Activated CD8-positive, alpha-beta T cell treated with anti-CD3 and anti-CD28 coated beads, Interleukin-2, amount 10 ng/mL, durations not matched to agents 7 days and 5 days (primary cell): ENCODE data around the gene ELMO2. TPM values are rescaled to one million over a fixed set of nuclear protein-coding genes. Genes with fewer than 3 reads are reported as not detected.
"Not testable (repeated sequence)": the region's sequence is repeated elsewhere in the genome, so short reads cannot be mapped to it uniquely, and the experiment has no call there.

Experiments used
- ATAC-seq: fragments of 150-1000 bp; cut with Tn5 transposase; one replicate; pipeline ENCODE4 v1.10.0; 2021; ENCODE audit warnings: moderate library complexity
- CTCF ChIA-PET: fragments of 350-600 bp; sonication (Branson Sonifier 250); formaldehyde crosslinking; loops from one replicate; lab custom pipeline; 2021; ENCODE audit warnings: antibody characterized with exemption; lab: Charles Lee
- POLR2A ChIA-PET: fragments of 350-600 bp; sonication (Branson Sonifier 250); formaldehyde crosslinking; loops from one replicate; lab custom pipeline; 2021; ENCODE audit warnings: antibody characterized with exemption; lab: Charles Lee
- DNase-seq: peaks from one replicate; pipeline ENCODE4 v3.0.0-alpha.2; 2020
- H3K27ac Mint-ChIP-seq: one replicate; pipeline ENCODE4 v1.8.0; 2021; ENCODE audit warnings: mild to moderate bottlenecking, mixed read lengths
- H3K27me3 Mint-ChIP-seq: one replicate; pipeline ENCODE4 v1.8.0; 2021; ENCODE audit warnings: low read depth, mixed read lengths
- H3K36me3 Mint-ChIP-seq: one replicate; pipeline ENCODE4 v1.8.0; 2021; ENCODE audit warnings: low read depth, mixed read lengths
- H3K4me1 Mint-ChIP-seq: one replicate; pipeline ENCODE4 v1.8.0; 2021; ENCODE audit warnings: low read depth, mixed read lengths
- H3K4me3 Mint-ChIP-seq: one replicate; pipeline ENCODE4 v1.8.0; 2021; ENCODE audit warnings: mild to moderate bottlenecking, mixed read lengths
- H3K9me3 Mint-ChIP-seq: one replicate; pipeline ENCODE4 v1.8.0; 2022; ENCODE audit warnings: mixed read lengths; ENCODE audit not compliant: insufficient read depth
- total RNA-seq, 2 experiments: library from RNA; stranded (reverse); gene quantifications; one replicate each; pipeline ENCODE4 v1.2.3, GENCODE V29; 2021

Gene ELMO2
- total RNA-seq, 2 experiments from 2014 or later = 66.1 to 82.3 TPM

- ChIA-PET POLR2A (no interaction called here), CTCF (no interaction called here)
- H3K9me3 Mint-ChIP-seq = no peaks in the 10 kb centered on the region
- H3K36me3 Mint-ChIP-seq = peaks cover 66% of the 10 kb centered on the region
- H3K27me3 Mint-ChIP-seq = no peaks in the 10 kb centered on the region
- DNase-seq (no peak), ATAC-seq (no peak)
- peak overlapping the region; percentile 16 for H3K27ac Mint-ChIP-seq
- no peaks in the 10 kb centered on the region for H3K4me1 Mint-ChIP-seq
- no peak overlapping the region for H3K4me3 Mint-ChIP-seq
These were observed 18.1 kb downstream of the ELMO2 start for GRCh38 chr20:46388201-46388836.

GRCh38 chr20:46387054-46387453 is 19.4 kb downstream of the ELMO2 start:
- H3K27me3 Mint-ChIP-seq, H3K4me3 Mint-ChIP-seq, H3K9me3 Mint-ChIP-seq, ATAC-seq, DNase-seq, POLR2A ChIA-PET, H3K4me1 Mint-ChIP-seq: not testable (repeated sequence)
- Mint-ChIP-seq H3K36me3 (peaks cover 64% of the 10 kb centered on the region), H3K27ac (peak overlapping the region; percentile 2)
- CTCF ChIA-PET = interaction anchor here (1.0 to 1.7 kb wide), 2 partner anchors 12 to 25 kb away, joined by 3 to 5 read pairs; no protein-coding TSS in a partner anchor

GRCh38 chr20:46378412-46379009 is 27.9 kb downstream of the ELMO2 start:
- POLR2A ChIA-PET = no interaction called here
- H3K9me3 Mint-ChIP-seq = no peaks in the 10 kb centered on the region
- no peaks in the 10 kb centered on the region for H3K4me1 Mint-ChIP-seq
- no peak overlapping the region for H3K27ac Mint-ChIP-seq
- CTCF ChIA-PET = interaction anchor here (1.4 kb wide), 1 partner anchor 30 kb away, joined by 5 read pairs; no protein-coding TSS in a partner anchor
- ATAC-seq = no peak
- DNase-seq = no peak
- no peaks in the 10 kb centered on the region for H3K27me3 Mint-ChIP-seq
- no peak overlapping the region for H3K4me3 Mint-ChIP-seq
- peaks cover 56% of the 10 kb centered on the region for H3K36me3 Mint-ChIP-seq

GRCh38 chr20:46377518-46377917 is 28.9 kb downstream of the ELMO2 start:
- no peaks in the 10 kb centered on the region for H3K27me3 Mint-ChIP-seq
- DNase-seq = no peak
- H3K9me3 Mint-ChIP-seq = no peaks in the 10 kb centered on the region
- peak overlapping the region; percentile 17 for H3K27ac Mint-ChIP-seq
- peaks cover 57% of the 10 kb centered on the region for H3K36me3 Mint-ChIP-seq
- ChIA-PET POLR2A (interaction anchor here (0.6 kb wide), 1 partner anchor 22 kb away, joined by 4 read pairs; no protein-coding TSS in a partner anchor), CTCF (interaction anchor here (1.2 to 1.4 kb wide), 2 partner anchors 9 to 29 kb away, joined by 4 to 5 read pairs; no protein-coding TSS in a partner anchor)
- ATAC-seq = no peak
- no peaks in the 10 kb centered on the region for H3K4me1 Mint-ChIP-seq
- H3K4me3 Mint-ChIP-seq = no peak overlapping the region

- Mint-ChIP-seq H3K4me3 (no peak overlapping the region), H3K27me3 (no peaks in the 10 kb centered on the region), H3K36me3 (peaks cover 58% of the 10 kb centered on the region), H3K9me3 (no peaks in the 10 kb centered on the region), H3K4me1 (no peaks in the 10 kb centered on the region), H3K27ac (peak overlapping the region; percentile 22)
- no peak for ATAC-seq
- ChIA-PET POLR2A (interaction anchor here (1.1 kb wide), 1 partner anchor 12 kb away, joined by 4 read pairs; no protein-coding TSS in a partner anchor), CTCF (interaction anchor here (1.2 kb wide), 2 partner anchors 8 to 11 kb away, joined by 3 to 4 read pairs; no protein-coding TSS in a partner anchor)
- DNase-seq = no peak
These were observed 30.1 kb downstream of the ELMO2 start for GRCh38 chr20:46376196-46376785.

GRCh38 chr20:46375771-46376170 is 30.6 kb downstream of the ELMO2 start:
- CTCF ChIA-PET = interaction anchor here (1.2 kb wide), 1 partner anchor 11 kb away, joined by 3 read pairs; no protein-coding TSS in a partner anchor
- no peaks in the 10 kb centered on the region for H3K27me3 Mint-ChIP-seq
- no peak overlapping the region for H3K27ac Mint-ChIP-seq
- POLR2A ChIA-PET = no interaction called here
- H3K4me1 Mint-ChIP-seq = no peaks in the 10 kb centered on the region
- DNase-seq (no peak), ATAC-seq (no peak)
- no peaks in the 10 kb centered on the region for H3K9me3 Mint-ChIP-seq
- peaks cover 63% of the 10 kb centered on the region for H3K36me3 Mint-ChIP-seq
- H3K4me3 Mint-ChIP-seq = no peak overlapping the region

GRCh38 chr20:46374383-46374782 is 32.0 kb downstream of the ELMO2 start:
- peak overlapping the region; percentile 1 for H3K27ac Mint-ChIP-seq
- ChIA-PET CTCF (no interaction called here), POLR2A (interaction anchor here (1.4 kb wide), 1 partner anchor 27 kb away, joined by 4 read pairs; no protein-coding TSS in a partner anchor)
- no peaks in the 10 kb centered on the region for H3K9me3 Mint-ChIP-seq
- peaks cover 66% of the 10 kb centered on the region for H3K36me3 Mint-ChIP-seq
- peaks cover 2% of the 10 kb centered on the region for H3K4me1 Mint-ChIP-seq
- DNase-seq (no peak), ATAC-seq (no peak)
- no peaks in the 10 kb centered on the region for H3K27me3 Mint-ChIP-seq
- H3K4me3 Mint-ChIP-seq = no peak overlapping the region

- Mint-ChIP-seq H3K36me3 (peaks cover 81% of the 10 kb centered on the region), H3K27ac (no peak overlapping the region), H3K4me1 (peaks cover 12% of the 10 kb centered on the region), H3K9me3 (no peaks in the 10 kb centered on the region), H3K4me3 (no peak overlapping the region), H3K27me3 (no peaks in the 10 kb centered on the region)
- ATAC-seq = no peak
- no peak for DNase-seq
- CTCF ChIA-PET = interaction anchor here (1.2 kb wide), 1 partner anchor 19 kb away, joined by 3 read pairs; no protein-coding TSS in a partner anchor
- POLR2A ChIA-PET = no interaction called here
These were observed 34.8 kb downstream of the ELMO2 start for GRCh38 chr20:46371656-46372055.

GRCh38 chr20:46368902-46369268 is 37.5 kb downstream of the ELMO2 start:
- Mint-ChIP-seq H3K4me1 (peaks cover 35% of the 10 kb centered on the region), H3K4me3 (no peak overlapping the region), H3K27ac (peak overlapping the region; percentile 12), H3K9me3 (no peaks in the 10 kb centered on the region), H3K36me3 (peaks cover 80% of the 10 kb centered on the region), H3K27me3 (no peaks in the 10 kb centered on the region)
- DNase-seq = no peak
- ChIA-PET POLR2A (no interaction called here), CTCF (interaction anchor here (0.9 to 2.2 kb wide), 3 partner anchors 8 to 20 kb away, joined by 3 to 6 read pairs (median 4); no protein-coding TSS in a partner anchor)
- ATAC-seq = no peak

- H3K36me3 Mint-ChIP-seq = peaks cover 82% of the 10 kb centered on the region
These were observed 38.2 kb downstream of the ELMO2 start for GRCh38 chr20:46367967-46368901.

GRCh38 chr20:46367234-46367633 is 39.2 kb downstream of the ELMO2 start:
- CTCF ChIA-PET = no interaction called here
- POLR2A ChIA-PET = no interaction called here
- no peaks in the 10 kb centered on the region for H3K27me3 Mint-ChIP-seq
- no peaks in the 10 kb centered on the region for H3K9me3 Mint-ChIP-seq
- H3K4me3 Mint-ChIP-seq = no peak overlapping the region
- H3K4me1 Mint-ChIP-seq = peaks cover 51% of the 10 kb centered on the region
- peaks cover 77% of the 10 kb centered on the region for H3K36me3 Mint-ChIP-seq
- DNase-seq (no peak), ATAC-seq (no peak)
- H3K27ac Mint-ChIP-seq = no peak overlapping the region

More at GRCh38 chr20:46367967-46368901, 38.2 kb downstream of the ELMO2 start:
- H3K27me3 Mint-ChIP-seq = no peaks in the 10 kb centered on the region
- no peaks in the 10 kb centered on the region for H3K9me3 Mint-ChIP-seq
- H3K4me3 Mint-ChIP-seq = no peak overlapping the region
- peak overlapping the region; percentile 12 for H3K27ac Mint-ChIP-seq
- ATAC-seq = no peak
- H3K4me1 Mint-ChIP-seq = peaks cover 41% of the 10 kb centered on the region
- ChIA-PET POLR2A (no interaction called here), CTCF (interaction anchor here (0.9 to 2.2 kb wide), 3 partner anchors 9 to 19 kb away, joined by 3 to 6 read pairs (median 4); no protein-coding TSS in a partner anchor)
- DNase-seq = no peak
